Measurements from ENCODE around the gene PRX. TPM values are rescaled to one million over a fixed set of nuclear protein-coding genes. Genes with fewer than 3 reads are reported as not detected.
A peak's percentile ranks its signal among the peaks of the same experiment; 100 is the strongest.

PRX gene
- total RNA-seq (2014; rRNA removed; shearing (Covaris generic)), result 1.5 and 2.0 TPM in 2 replicates

GRCh38 chr19:40413291-40413845 lies at the start of gene PRX:
Gene PRX, minus strand, starts transcription at chr19:40413378. Its CDS starts 5,446 bp downstream, at chr19:40407932.
- DNase-seq (ENCODE audit: low spot score), result no peak

- no peak for DNase-seq (ENCODE audit: low spot score)
These were observed 48.6 kb upstream of the PRX start for GRCh38 chr19:40461669-40462221.

- no peak for DNase-seq (ENCODE audit: low spot score)
These were observed 47.0 kb upstream of the PRX start for GRCh38 chr19:40460185-40460584.

- DNase-seq (ENCODE audit: low spot score), result no peak
These were observed 45.4 kb upstream of the PRX start for GRCh38 chr19:40458597-40458974.

GRCh38 chr19:40457953-40458596 lies 44.9 kb upstream of the PRX start:
- DNase-seq (ENCODE audit: low spot score), result no peak

GRCh38 chr19:40457048-40457447 lies 43.9 kb upstream of the PRX start:
- no peak for DNase-seq (ENCODE audit: low spot score)

- DNase-seq (ENCODE audit: low spot score), result peak; percentile 27
These were observed 40.8 kb upstream of the PRX start for GRCh38 chr19:40453943-40454342.

- no peak for DNase-seq (ENCODE audit: low spot score)
These were observed 40.1 kb upstream of the PRX start for GRCh38 chr19:40453151-40453735.

- DNase-seq (ENCODE audit: low spot score), result no peak
These were observed 38.8 kb upstream of the PRX start for GRCh38 chr19:40452016-40452415.

- no peak for DNase-seq (ENCODE audit: low spot score)
These were observed 37.5 kb upstream of the PRX start for GRCh38 chr19:40450664-40451063.

- no peak for DNase-seq (ENCODE audit: low spot score)
These were observed 36.3 kb upstream of the PRX start for GRCh38 chr19:40449506-40449905.

GRCh38 chr19:40446263-40446784 lies 33.1 kb upstream of the PRX start:
- DNase-seq (ENCODE audit: low spot score), result no peak

- DNase-seq (ENCODE audit: low spot score), result peak; percentile 47
These were observed 32.6 kb upstream of the PRX start for GRCh38 chr19:40445780-40446262.

GRCh38 chr19:40444825-40445312 lies 31.7 kb upstream of the PRX start:
- no peak for DNase-seq (ENCODE audit: low spot score)

- DNase-seq (ENCODE audit: low spot score), result peak; percentile 94
These were observed 31.0 kb upstream of the PRX start, which contains the start of gene SERTAD3 for GRCh38 chr19:40444000-40444824. Gene SERTAD3, minus strand, starts transcription at chr19:40444335. Its CDS starts 2,255 bp downstream, at chr19:40442080.

GRCh38 chr19:40443131-40443999 lies 30.2 kb upstream of the PRX start:
- DNase-seq (ENCODE audit: low spot score), result peak; percentile 99

- DNase-seq (ENCODE audit: low spot score), result no peak
These were observed 29.4 kb upstream of the PRX start for GRCh38 chr19:40442328-40443130.

- DNase-seq (ENCODE audit: low spot score), result no peak
These were observed 28.6 kb upstream of the PRX start for GRCh38 chr19:40441719-40442253.

GRCh38 chr19:40438284-40438683 lies 25.1 kb upstream of the PRX start:
- no peak for DNase-seq (ENCODE audit: low spot score)

Data from A172 (cell line).